ENCODE results near the gene DDX39A.

DNA sequence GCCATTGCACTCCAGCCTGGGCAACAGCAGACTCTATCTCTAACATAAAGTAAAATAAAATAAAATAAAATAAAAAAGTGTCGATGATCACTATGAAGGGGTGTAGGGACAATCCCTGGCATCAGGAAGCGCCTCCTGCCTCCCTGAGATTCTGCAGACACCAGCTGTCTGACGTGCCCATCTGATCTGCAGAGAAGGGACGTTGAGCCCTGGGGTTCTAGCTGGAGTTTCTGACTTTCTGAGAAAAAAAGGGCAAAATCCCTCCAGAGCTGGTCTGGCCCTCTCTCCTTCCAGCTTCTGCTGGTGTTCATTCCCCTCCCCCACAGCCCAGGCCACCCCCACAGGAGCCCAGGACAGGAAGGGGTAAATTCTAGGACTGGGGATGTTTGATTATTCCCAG is 40.3 kb downstream of the DDX39A start:
- TF ChIP-seq, protein P1, sequence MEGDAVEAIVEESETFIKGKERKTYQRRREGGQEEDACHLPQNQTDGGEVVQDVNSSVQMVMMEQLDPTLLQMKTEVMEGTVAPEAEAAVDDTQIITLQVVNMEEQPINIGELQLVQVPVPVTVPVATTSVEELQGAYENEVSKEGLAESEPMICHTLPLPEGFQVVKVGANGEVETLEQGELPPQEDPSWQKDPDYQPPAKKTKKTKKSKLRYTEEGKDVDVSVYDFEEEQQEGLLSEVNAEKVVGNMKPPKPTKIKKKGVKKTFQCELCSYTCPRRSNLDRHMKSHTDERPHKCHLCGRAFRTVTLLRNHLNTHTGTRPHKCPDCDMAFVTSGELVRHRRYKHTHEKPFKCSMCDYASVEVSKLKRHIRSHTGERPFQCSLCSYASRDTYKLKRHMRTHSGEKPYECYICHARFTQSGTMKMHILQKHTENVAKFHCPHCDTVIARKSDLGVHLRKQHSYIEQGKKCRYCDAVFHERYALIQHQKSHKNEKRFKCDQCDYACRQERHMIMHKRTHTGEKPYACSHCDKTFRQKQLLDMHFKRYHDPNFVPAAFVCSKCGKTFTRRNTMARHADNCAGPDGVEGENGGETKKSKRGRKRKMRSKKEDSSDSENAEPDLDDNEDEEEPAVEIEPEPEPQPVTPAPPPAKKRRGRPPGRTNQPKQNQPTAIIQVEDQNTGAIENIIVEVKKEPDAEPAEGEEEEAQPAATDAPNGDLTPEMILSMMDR (IDR thresholded peaks at IDR 0.05; ENCODE audit: control extremely low read depth in 1 of 3, insufficient read depth in 1 of 3, low read depth in 1 of 3, low read length in 3 of 3): no peak
- TF ChIP-seq JUN (IDR thresholded peaks at IDR 0.05; ENCODE audit: low read depth, low read length) (no peak), GABPA (IDR thresholded peaks at IDR 0.05; ENCODE audit: borderline replicate concordance, insufficient read depth, low read length) (no peak), POLR2AphosphoS5 (IDR thresholded peaks at IDR 0.05; ENCODE audit: low read depth, low read length) (no peak), FOSL1 (IDR thresholded peaks at IDR 0.05; ENCODE audit: insufficient read depth, low read depth, low read length) (no peak)

All from H1 (cell line).